Nephron progenitor cell (in vitro differentiated cells): ENCODE measurements around the gene GATA3.
A peak's percentile ranks its signal among the peaks of the same experiment; 100 is the strongest.

Experiments
- DNase-seq: peaks from one replicate; pipeline ENCODE4 v3.0.0; 2021
- H3K27ac Mint-ChIP-seq: 2 replicates; pipeline ENCODE4 v1.8.0; 2021; ENCODE audit warnings: mild to moderate bottlenecking, moderate library complexity, mixed read lengths
- H3K27me3 Mint-ChIP-seq: 2 replicates; pipeline ENCODE4 v1.8.0; 2021; ENCODE audit warnings: mild to moderate bottlenecking, low read depth, mixed read lengths; ENCODE audit not compliant: poor library complexity
- H3K36me3 Mint-ChIP-seq: 2 replicates; pipeline ENCODE4 v1.8.0; 2021; ENCODE audit warnings: low read depth, mixed read lengths
- H3K4me1 Mint-ChIP-seq: 2 replicates; pipeline ENCODE4 v1.8.0; 2021; ENCODE audit warnings: mixed read lengths
- H3K4me3 Mint-ChIP-seq: 2 replicates; pipeline ENCODE4 v1.8.0; 2021; ENCODE audit warnings: mild to moderate bottlenecking, moderate library complexity, mixed read lengths
- H3K9me3 Mint-ChIP-seq: 2 replicates; pipeline ENCODE4 v1.8.0; 2021; ENCODE audit warnings: mild to moderate bottlenecking, moderate library complexity, mixed read lengths
- TF ChIP-seq, protein P1 (sequence below): fragments of 200-600 bp; sonication (generic); IDR thresholded peaks from 2 replicates; pipeline ENCODE4 v1.5.0; 2021; ENCODE audit warnings: antibody characterized with exemption

The GATA3 gene

DNA sequence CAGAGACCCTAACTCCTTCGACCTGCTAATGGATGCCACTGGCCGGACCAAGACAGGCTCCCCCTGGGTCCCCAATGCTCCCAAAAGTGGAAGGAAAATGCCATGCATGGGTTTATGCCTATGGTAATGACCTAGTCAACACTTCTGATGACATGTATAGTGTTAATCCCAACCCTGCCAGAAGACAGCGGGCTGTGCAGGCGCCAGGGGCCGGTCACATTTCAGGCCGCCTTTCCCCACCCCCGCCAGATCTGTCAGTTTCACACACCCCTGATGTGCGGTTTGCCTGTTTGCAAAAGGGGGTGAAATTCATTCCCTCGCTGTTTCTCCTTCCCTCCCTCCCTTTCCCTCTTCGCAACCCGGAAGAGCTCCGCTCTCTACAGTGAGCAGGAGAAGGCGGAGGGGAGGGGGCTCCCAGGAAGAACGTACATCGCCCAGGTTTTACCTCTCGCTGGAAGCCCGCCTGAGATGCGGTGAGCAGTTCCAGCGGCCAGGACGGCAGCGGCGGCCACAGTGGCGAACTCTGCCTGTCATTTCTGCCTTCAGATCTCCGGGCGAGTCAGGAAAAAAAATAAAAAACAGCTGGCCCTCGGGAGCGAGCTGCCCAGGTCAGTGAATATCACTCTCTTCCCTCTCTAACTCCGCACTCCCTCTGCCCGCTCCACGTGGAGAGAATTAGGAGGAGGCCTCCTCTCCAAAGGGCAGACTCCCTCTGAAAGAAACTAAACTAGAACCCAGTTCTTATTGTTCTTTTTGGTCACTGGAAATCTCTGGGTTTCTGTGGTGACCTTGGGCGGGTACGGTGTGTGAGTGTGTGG is 9.4 kb upstream of the GATA3 start:
- H3K4me1 Mint-ChIP-seq: peaks cover 72% of the 10 kb centered on the region
- DNase-seq: peak; percentile 54
- TF ChIP-seq, protein P1, sequence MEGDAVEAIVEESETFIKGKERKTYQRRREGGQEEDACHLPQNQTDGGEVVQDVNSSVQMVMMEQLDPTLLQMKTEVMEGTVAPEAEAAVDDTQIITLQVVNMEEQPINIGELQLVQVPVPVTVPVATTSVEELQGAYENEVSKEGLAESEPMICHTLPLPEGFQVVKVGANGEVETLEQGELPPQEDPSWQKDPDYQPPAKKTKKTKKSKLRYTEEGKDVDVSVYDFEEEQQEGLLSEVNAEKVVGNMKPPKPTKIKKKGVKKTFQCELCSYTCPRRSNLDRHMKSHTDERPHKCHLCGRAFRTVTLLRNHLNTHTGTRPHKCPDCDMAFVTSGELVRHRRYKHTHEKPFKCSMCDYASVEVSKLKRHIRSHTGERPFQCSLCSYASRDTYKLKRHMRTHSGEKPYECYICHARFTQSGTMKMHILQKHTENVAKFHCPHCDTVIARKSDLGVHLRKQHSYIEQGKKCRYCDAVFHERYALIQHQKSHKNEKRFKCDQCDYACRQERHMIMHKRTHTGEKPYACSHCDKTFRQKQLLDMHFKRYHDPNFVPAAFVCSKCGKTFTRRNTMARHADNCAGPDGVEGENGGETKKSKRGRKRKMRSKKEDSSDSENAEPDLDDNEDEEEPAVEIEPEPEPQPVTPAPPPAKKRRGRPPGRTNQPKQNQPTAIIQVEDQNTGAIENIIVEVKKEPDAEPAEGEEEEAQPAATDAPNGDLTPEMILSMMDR: no peak

GRCh38 chr10:8045726-8046494 is 8.6 kb upstream of the GATA3 start:
- TF ChIP-seq, protein P1: no peak
- H3K4me1 Mint-ChIP-seq: peaks cover 72% of the 10 kb centered on the region
- no peaks in the 10 kb centered on the region for H3K36me3 Mint-ChIP-seq
- H3K27me3 Mint-ChIP-seq: peaks cover 100% of the 10 kb centered on the region
- no peak overlapping the region for H3K27ac Mint-ChIP-seq
- H3K9me3 Mint-ChIP-seq: no peaks in the 10 kb centered on the region
- peak overlapping the region; percentile 74 for H3K4me3 Mint-ChIP-seq
- no peak for DNase-seq

More for the DNA sequence above, 9.4 kb upstream of the GATA3 start:
- peak overlapping the region; percentile 74 for H3K4me3 Mint-ChIP-seq
- no peaks in the 10 kb centered on the region for H3K36me3 Mint-ChIP-seq
- peaks cover 100% of the 10 kb centered on the region for H3K27me3 Mint-ChIP-seq
- no peak overlapping the region for H3K27ac Mint-ChIP-seq
- no peaks in the 10 kb centered on the region for H3K9me3 Mint-ChIP-seq

- no peak overlapping the region for H3K27ac Mint-ChIP-seq
- DNase-seq: peak; percentile 31
- H3K9me3 Mint-ChIP-seq: no peaks in the 10 kb centered on the region
- H3K4me1 Mint-ChIP-seq: peaks cover 67% of the 10 kb centered on the region
- H3K27me3 Mint-ChIP-seq: peaks cover 97% of the 10 kb centered on the region
- TF ChIP-seq, protein P1: no peak
- no peaks in the 10 kb centered on the region for H3K36me3 Mint-ChIP-seq
- H3K4me3 Mint-ChIP-seq: peak overlapping the region; percentile 52
Measured at GRCh38 chr10:8047452-8048280, 6.8 kb upstream of the GATA3 start.

GRCh38 chr10:8048281-8049008 is 6.0 kb upstream of the GATA3 start:
- H3K27ac Mint-ChIP-seq: no peak overlapping the region
- DNase-seq: no peak
- peaks cover 69% of the 10 kb centered on the region for H3K4me1 Mint-ChIP-seq
- peaks cover 97% of the 10 kb centered on the region for H3K27me3 Mint-ChIP-seq
- H3K36me3 Mint-ChIP-seq: no peaks in the 10 kb centered on the region
- no peaks in the 10 kb centered on the region for H3K9me3 Mint-ChIP-seq
- peak overlapping the region; percentile 78 for H3K4me3 Mint-ChIP-seq
- TF ChIP-seq, protein P1: no peak
